ENCODE data around the gene UBE3B.

- no peak for TF ChIP-seq POLR2A (IDR thresholded peaks at IDR 0.05)
- TF ChIP-seq, protein P1, sequence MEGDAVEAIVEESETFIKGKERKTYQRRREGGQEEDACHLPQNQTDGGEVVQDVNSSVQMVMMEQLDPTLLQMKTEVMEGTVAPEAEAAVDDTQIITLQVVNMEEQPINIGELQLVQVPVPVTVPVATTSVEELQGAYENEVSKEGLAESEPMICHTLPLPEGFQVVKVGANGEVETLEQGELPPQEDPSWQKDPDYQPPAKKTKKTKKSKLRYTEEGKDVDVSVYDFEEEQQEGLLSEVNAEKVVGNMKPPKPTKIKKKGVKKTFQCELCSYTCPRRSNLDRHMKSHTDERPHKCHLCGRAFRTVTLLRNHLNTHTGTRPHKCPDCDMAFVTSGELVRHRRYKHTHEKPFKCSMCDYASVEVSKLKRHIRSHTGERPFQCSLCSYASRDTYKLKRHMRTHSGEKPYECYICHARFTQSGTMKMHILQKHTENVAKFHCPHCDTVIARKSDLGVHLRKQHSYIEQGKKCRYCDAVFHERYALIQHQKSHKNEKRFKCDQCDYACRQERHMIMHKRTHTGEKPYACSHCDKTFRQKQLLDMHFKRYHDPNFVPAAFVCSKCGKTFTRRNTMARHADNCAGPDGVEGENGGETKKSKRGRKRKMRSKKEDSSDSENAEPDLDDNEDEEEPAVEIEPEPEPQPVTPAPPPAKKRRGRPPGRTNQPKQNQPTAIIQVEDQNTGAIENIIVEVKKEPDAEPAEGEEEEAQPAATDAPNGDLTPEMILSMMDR (IDR thresholded peaks at IDR 0.05): no peak
Measured at GRCh38 chr12:109464642-109465351, 12.6 kb upstream of the UBE3B start.
